Endodermal cell (in vitro differentiated cells): Measurements from ENCODE around the gene CLIC1. TPM values are rescaled to one million over a fixed set of nuclear protein-coding genes. Genes with fewer than 3 reads are reported as not detected.

ENCODE experiments used
- DNase-seq: peaks from one replicate; pipeline ENCODE4 v3.0.0-alpha.2; 2017
- H3K27ac ChIP-seq: 2 replicates; pipeline ENCODE4 v1.5.1; 2013; ENCODE audit warnings: mild to moderate bottlenecking, low read depth, low read length, moderate library complexity
- H3K27me3 ChIP-seq: 2 replicates; pipeline ENCODE4 v1.6.1; 2013; ENCODE audit warnings: mild to moderate bottlenecking, low read length, moderate library complexity; ENCODE audit not compliant: insufficient read depth, control insufficient read depth, poor library complexity, severe bottlenecking
- H3K36me3 ChIP-seq: 2 replicates; pipeline ENCODE4 v1.7.0; 2013; ENCODE audit warnings: mild to moderate bottlenecking, low read length, moderate library complexity; ENCODE audit not compliant: control insufficient read depth, insufficient read depth
- H3K4me1 ChIP-seq: one replicate; pipeline ENCODE4 v1.7.0; 2013; ENCODE audit warnings: low read length; ENCODE audit not compliant: control insufficient read depth, insufficient read depth
- H3K4me3 ChIP-seq: 2 replicates; pipeline ENCODE4 v1.5.1; 2013; ENCODE audit warnings: mild to moderate bottlenecking, low read length, moderate library complexity
- H3K9ac ChIP-seq: 2 replicates; pipeline ENCODE4 v1.6.1; 2013; ENCODE audit warnings: mild to moderate bottlenecking, low read length, moderate library complexity; ENCODE audit not compliant: poor library complexity, severe bottlenecking; ENCODE audit errors: extremely low read depth
- H3K9me3 ChIP-seq: 2 replicates; pipeline ENCODE4 v1.6.1; 2013; ENCODE audit warnings: mild to moderate bottlenecking, low read length, moderate library complexity; ENCODE audit not compliant: control insufficient read depth
- H3K27ac Mint-ChIP-seq: 2 replicates; pipeline ENCODE4 v1.8.0; 2020; ENCODE audit warnings: mixed read lengths
- H3K27me3 Mint-ChIP-seq: 2 replicates; pipeline ENCODE4 v1.8.0; 2021; ENCODE audit warnings: mild to moderate bottlenecking, mixed read lengths; ENCODE audit not compliant: insufficient read depth
- H3K36me3 Mint-ChIP-seq: 2 replicates; pipeline ENCODE4 v1.8.0; 2020; ENCODE audit warnings: low read depth, mixed read lengths
- H3K4me1 Mint-ChIP-seq: 2 replicates; pipeline ENCODE4 v1.8.0; 2020; ENCODE audit warnings: mixed read lengths
- H3K4me3 Mint-ChIP-seq: 2 replicates; pipeline ENCODE4 v1.8.0; 2020; ENCODE audit warnings: mild to moderate bottlenecking, moderate library complexity, mixed read lengths
- H3K9me3 Mint-ChIP-seq: 2 replicates; pipeline ENCODE4 v1.8.0; 2020; ENCODE audit warnings: mild to moderate bottlenecking, mixed read lengths
- WGBS, 2 experiments: methylation state at CpG; one replicate each; pipeline versions ENCODE4 v1.1.5 to v1.1.7; 2013; ENCODE audit warnings: missing lambda C conversion rate in 2 of 2, mixed read lengths in 1 of 2; ENCODE audit not compliant: insufficient coverage in 1 of 2, insufficient read length in 1 of 2; 5-methylcytosine and 5-hydroxymethylcytosine counted together
- total RNA-seq, 2 donors: library from RNA; stranded (reverse); fragmentation: NEBNext Ultra II Directional in 1 of 2; extraction: Animal tissue kit (Norgen Biotek cat#: 25700) in 1 of 2; gene quantifications; 2 replicates in 1 of 2; 3 replicates in 1 of 2; pipeline ENCODE4 v1.2.1, GENCODE V29; 2021
- TF ChIP-seq, protein P1 (sequence below): fragments of 200-600 bp; sonication (generic); conservative IDR thresholded peaks from 2 replicates; pipeline ENCODE4 v1.5.0; 2021; ENCODE audit warnings: antibody characterized with exemption, mild to moderate bottlenecking

Gene CLIC1
- total RNA-seq, 2 donors from 2014 or later: 289 to 380 TPM

- Mint-ChIP-seq H3K4me1 (peaks cover 21% of the 10 kb centered on the region), H3K27me3 (no peaks in the 10 kb centered on the region), H3K4me3 (no peak overlapping the region), H3K9me3 (no peaks in the 10 kb centered on the region), H3K36me3 (peaks cover 61% of the 10 kb centered on the region), H3K27ac (peak overlapping the region; percentile 74)
- Histone ChIP-seq H3K4me1 (peaks cover 13% of the 10 kb centered on the region), H3K27me3 (no peaks in the 10 kb centered on the region), H3K36me3 (peaks cover 68% of the 10 kb centered on the region), H3K27ac (no peak overlapping the region), H3K9ac (no peak overlapping the region), H3K4me3 (no peak overlapping the region), H3K9me3 (no peaks in the 10 kb centered on the region)
- TF ChIP-seq, protein P1, sequence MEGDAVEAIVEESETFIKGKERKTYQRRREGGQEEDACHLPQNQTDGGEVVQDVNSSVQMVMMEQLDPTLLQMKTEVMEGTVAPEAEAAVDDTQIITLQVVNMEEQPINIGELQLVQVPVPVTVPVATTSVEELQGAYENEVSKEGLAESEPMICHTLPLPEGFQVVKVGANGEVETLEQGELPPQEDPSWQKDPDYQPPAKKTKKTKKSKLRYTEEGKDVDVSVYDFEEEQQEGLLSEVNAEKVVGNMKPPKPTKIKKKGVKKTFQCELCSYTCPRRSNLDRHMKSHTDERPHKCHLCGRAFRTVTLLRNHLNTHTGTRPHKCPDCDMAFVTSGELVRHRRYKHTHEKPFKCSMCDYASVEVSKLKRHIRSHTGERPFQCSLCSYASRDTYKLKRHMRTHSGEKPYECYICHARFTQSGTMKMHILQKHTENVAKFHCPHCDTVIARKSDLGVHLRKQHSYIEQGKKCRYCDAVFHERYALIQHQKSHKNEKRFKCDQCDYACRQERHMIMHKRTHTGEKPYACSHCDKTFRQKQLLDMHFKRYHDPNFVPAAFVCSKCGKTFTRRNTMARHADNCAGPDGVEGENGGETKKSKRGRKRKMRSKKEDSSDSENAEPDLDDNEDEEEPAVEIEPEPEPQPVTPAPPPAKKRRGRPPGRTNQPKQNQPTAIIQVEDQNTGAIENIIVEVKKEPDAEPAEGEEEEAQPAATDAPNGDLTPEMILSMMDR: no peak
- WGBS, 2 experiments: 84 to 95% methylated on average over 6 to 14 of the region's 14 CpGs
- peak; percentile 59 for DNase-seq
Measured at GRCh38 chr6:31687860-31688693, 48.3 kb downstream of the CLIC1 start.

GRCh38 chr6:31687321-31687720 lies 49.0 kb downstream of the CLIC1 start:
- Histone ChIP-seq H3K4me1 (peaks cover 13% of the 10 kb centered on the region), H3K36me3 (peaks cover 60% of the 10 kb centered on the region), H3K9me3 (no peaks in the 10 kb centered on the region), H3K27ac (no peak overlapping the region), H3K9ac (no peak overlapping the region), H3K27me3 (no peaks in the 10 kb centered on the region), H3K4me3 (no peak overlapping the region)
- 83 to 91% methylated on average over 1 to 8 of the region's 8 CpGs for WGBS, 2 experiments
- Mint-ChIP-seq H3K9me3 (no peaks in the 10 kb centered on the region), H3K4me1 (peaks cover 22% of the 10 kb centered on the region), H3K27me3 (peaks cover 2% of the 10 kb centered on the region), H3K27ac (no peak overlapping the region), H3K4me3 (no peak overlapping the region), H3K36me3 (peaks cover 55% of the 10 kb centered on the region)
- no peak for DNase-seq
- TF ChIP-seq, protein P1: no peak

DNA sequence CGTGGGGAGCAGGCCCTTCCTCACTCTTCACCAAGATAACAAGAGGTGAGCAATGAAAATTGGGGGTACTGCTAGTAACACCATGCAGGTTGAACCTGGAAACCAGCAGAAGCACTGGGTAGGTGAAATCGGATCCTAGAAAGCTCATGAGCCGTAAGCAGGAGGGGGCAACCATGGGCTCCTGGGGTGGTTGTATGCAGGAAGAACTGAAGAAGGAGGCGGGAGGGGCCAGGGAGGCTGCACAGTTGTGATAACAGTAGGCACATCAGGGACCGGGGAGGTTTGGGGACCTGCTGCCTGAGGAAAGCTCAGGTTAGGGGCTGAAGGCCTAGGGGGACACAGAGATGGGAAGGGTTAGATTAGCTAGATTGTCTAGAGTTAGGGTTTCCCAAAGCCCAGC lies 49.8 kb downstream of the CLIC1 start:
- H3K9me3 Mint-ChIP-seq: no peaks in the 10 kb centered on the region
- H3K27me3 ChIP-seq: peaks cover 5% of the 10 kb centered on the region
- no peak overlapping the region for H3K4me3 Mint-ChIP-seq

More for the DNA sequence above, 49.8 kb downstream of the CLIC1 start:
- Mint-ChIP-seq H3K4me1 (peaks cover 24% of the 10 kb centered on the region), H3K27me3 (peaks cover 10% of the 10 kb centered on the region), H3K27ac (no peak overlapping the region), H3K36me3 (peaks cover 53% of the 10 kb centered on the region)
- H3K36me3 ChIP-seq: peaks cover 53% of the 10 kb centered on the region
- TF ChIP-seq, protein P1: no peak
- H3K4me1 ChIP-seq: peaks cover 13% of the 10 kb centered on the region
- H3K9ac ChIP-seq: no peak overlapping the region
- no peaks in the 10 kb centered on the region for H3K9me3 ChIP-seq
- H3K4me3 ChIP-seq: no peak overlapping the region
- H3K27ac ChIP-seq: no peak overlapping the region
- DNase-seq: no peak
- 93 to 97% methylated on average over 3 to 5 of the region's 5 CpGs for WGBS, 2 experiments
